ENCODE results near the gene EFCAB7.

EFCAB7 gene

GRCh38 chr1:63607322-63607721 lies 84.0 kb downstream of the EFCAB7 start:
- DNase-seq, result no peak

DNA sequence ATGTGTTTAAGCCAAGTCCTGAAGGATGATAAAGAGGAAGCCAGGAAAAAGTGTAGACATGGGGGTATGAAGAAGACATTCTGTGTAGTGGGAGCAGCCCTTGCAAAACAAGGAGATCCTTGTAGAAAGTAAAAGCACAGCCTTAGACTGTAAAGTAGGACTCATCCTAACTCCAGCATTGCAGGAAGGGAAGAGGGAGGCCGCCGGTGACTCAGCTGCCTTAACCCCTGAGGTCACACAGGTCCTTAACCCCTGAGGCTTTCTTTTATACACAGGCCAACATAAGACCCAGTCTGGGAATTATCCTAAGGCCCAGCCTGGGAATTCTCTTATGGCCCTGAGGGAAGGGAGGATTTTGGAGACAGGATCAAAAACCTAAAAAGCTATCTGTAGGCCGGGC lies 87.9 kb downstream of the EFCAB7 start:
- DNase-seq, result no peak

DNA sequence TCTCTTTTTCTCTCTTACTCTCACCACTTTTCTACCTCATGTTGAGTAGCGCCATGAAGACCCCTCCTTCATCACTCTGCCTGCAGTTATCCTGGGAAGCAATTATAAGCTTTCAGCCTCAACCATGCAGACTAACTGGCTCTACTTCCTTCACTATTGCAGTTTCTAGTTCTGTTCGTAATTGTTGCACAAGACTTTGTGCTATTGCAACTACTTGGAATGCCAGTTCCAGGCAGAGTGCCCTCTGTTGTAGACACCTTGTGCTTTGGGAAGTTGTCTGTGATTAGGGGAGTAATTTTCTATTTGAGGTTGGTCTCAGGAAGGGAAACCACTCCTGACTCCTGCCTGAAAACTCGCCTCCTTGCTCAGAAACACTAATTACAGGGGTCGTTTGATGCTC lies 89.2 kb downstream of the EFCAB7 start:
- no peak for DNase-seq

- no peak for DNase-seq
Observed at GRCh38 chr1:63612971-63613370, 89.6 kb downstream of the EFCAB7 start.

DNA sequence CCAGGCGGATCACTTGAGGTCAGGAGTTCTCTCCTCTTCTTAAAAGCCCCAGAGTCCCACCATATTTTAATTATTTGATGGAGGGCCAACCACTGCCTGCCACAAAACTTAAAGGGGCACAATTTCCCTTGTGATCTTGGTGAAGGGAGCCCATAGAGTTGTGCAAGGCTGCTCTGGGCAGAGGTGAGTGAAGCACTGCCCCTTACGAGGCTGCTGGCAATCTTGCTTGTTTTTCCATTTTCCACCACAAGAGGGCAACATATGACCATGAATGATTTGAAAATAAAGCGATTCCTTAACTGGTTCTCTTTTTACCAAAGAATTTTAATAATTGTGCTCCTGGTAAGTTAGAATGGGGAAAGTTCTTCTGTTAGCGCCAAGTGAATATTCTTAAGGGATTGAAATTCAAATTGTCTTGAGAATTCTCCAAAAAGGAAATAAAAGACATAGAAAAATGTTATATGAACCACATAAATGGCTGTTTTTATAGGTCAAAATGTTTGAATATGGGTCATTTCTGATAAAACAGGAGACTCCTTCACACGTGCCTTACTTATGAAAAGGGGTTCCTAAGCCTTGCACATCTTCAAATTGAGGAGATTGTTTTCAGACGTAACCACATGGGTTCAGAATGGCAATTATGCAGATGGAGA lies 92.6 kb downstream of the EFCAB7 start:
- no peak for DNase-seq

DNA sequence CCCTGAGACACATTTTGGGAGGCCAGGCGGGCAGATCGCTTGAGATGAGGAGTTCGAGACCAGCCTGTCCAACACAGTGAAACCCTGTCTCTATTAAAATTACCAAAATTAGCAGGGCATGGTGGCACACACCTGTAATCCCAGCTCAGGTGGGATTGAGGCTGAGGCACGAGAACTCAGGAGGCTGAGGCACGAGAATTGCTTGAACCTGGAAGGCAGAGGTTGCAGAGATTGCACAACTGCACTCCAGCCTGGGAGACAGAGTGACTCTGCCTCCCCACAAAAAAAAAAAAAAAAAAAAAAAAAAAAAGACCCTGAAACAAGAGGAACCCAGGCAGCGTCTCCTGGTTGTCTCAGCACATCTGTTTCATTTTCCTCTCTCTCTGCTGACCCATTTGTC lies 94.1 kb downstream of the EFCAB7 start:
- DNase-seq, result no peak

- DNase-seq, result no peak
Observed at GRCh38 chr1:63618011-63618410, 94.7 kb downstream of the EFCAB7 start.

- no peak for DNase-seq
Observed at GRCh38 chr1:63619558-63619957, 96.2 kb downstream of the EFCAB7 start.

DNA sequence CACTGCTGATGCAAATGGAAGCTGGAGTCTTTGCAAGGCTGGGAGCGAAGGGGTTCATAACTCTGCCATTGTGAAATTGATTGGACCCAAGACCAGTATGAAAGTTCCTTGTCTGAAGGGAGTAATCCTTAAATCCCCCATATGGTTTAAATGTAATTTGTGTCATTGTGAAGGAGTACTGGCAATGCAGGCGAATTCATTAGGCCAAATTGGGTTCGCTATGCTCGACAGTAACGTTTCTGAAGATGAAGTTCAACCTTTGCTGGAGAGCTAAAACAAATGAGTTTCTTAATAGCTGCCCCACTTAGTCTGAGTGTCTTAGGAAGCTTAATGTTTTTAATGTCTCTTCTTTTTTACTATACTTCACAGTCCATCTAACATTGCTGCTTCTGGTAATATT lies 97.3 kb downstream of the EFCAB7 start:
- no peak for DNase-seq

- no peak for DNase-seq
Observed at GRCh38 chr1:63621075-63621474, 97.8 kb downstream of the EFCAB7 start.

- DNase-seq, result no peak
Observed at GRCh38 chr1:63621698-63622097, 98.4 kb downstream of the EFCAB7 start.

All from activated gamma-delta T cell (primary cell).